WTC11 (cell line): ENCODE data around the gene VEZT.

Experiments used
- ATF3 ChIP-seq: sonication (generic); formaldehyde crosslinking; conservative IDR thresholded peaks from 2 replicates; pipeline ENCODE4 v1.8.1; 2022; ENCODE audit warnings: mild to moderate bottlenecking, missing genetic modification reagents
- CTCF ChIP-seq: fragments of 200-600 bp; IDR thresholded peaks from 2 replicates; pipeline ENCODE4 v1.8.0; 2022; ENCODE audit warnings: antibody characterized with exemption
- E2F5 ChIP-seq: sonication (generic); formaldehyde crosslinking; IDR thresholded peaks from 2 replicates; pipeline ENCODE4 v1.8.1; 2022; ENCODE audit warnings: mild to moderate bottlenecking, moderate library complexity, missing genetic modification reagents
- ELF4 ChIP-seq: sonication (generic); formaldehyde crosslinking; IDR thresholded peaks from 2 replicates; pipeline ENCODE4 v1.8.1; 2022; ENCODE audit warnings: low read depth, mild to moderate bottlenecking, moderate library complexity, missing genetic modification reagents
- NR1H2 ChIP-seq: sonication (generic); formaldehyde crosslinking; IDR thresholded peaks from 2 replicates; pipeline ENCODE4 v1.9.0; 2021; ENCODE audit warnings: mild to moderate bottlenecking, moderate library complexity, missing genetic modification reagents
- USF1 ChIP-seq: sonication (generic); formaldehyde crosslinking; IDR thresholded peaks from 2 replicates; pipeline ENCODE4 v1.8.0; 2022; ENCODE audit warnings: mild to moderate bottlenecking, missing genetic modification reagents

- no peak for TF ChIP-seq NR1H2 (CRISPR knock-in tag)
- no peak for TF ChIP-seq CTCF
- no peak for TF ChIP-seq ATF3 (CRISPR knock-in tag)
- no peak for TF ChIP-seq ELF4 (CRISPR knock-in tag)
- TF ChIP-seq USF1 (CRISPR knock-in tag) = no peak
- TF ChIP-seq E2F5 = no peak
Measured at GRCh38 chr12:95207407-95207806, 10.2 kb upstream of the VEZT start.
